GM18508 (cell line): Measurements from ENCODE around the gene TENT4A.
"Not testable (repeated sequence)": the region's sequence is repeated elsewhere in the genome, so short reads cannot be mapped to it uniquely, and the experiment has no call there.

ENCODE experiments used
- ATAC-seq: cut with Tn5 transposase; IDR thresholded peaks from one replicate; pipeline ENCODE4 v1.9.1; 2021; ENCODE audit warnings: moderate number of reproducible peaks; ENCODE audit not compliant: insufficient read depth, unreplicated experiment

TENT4A gene

DNA sequence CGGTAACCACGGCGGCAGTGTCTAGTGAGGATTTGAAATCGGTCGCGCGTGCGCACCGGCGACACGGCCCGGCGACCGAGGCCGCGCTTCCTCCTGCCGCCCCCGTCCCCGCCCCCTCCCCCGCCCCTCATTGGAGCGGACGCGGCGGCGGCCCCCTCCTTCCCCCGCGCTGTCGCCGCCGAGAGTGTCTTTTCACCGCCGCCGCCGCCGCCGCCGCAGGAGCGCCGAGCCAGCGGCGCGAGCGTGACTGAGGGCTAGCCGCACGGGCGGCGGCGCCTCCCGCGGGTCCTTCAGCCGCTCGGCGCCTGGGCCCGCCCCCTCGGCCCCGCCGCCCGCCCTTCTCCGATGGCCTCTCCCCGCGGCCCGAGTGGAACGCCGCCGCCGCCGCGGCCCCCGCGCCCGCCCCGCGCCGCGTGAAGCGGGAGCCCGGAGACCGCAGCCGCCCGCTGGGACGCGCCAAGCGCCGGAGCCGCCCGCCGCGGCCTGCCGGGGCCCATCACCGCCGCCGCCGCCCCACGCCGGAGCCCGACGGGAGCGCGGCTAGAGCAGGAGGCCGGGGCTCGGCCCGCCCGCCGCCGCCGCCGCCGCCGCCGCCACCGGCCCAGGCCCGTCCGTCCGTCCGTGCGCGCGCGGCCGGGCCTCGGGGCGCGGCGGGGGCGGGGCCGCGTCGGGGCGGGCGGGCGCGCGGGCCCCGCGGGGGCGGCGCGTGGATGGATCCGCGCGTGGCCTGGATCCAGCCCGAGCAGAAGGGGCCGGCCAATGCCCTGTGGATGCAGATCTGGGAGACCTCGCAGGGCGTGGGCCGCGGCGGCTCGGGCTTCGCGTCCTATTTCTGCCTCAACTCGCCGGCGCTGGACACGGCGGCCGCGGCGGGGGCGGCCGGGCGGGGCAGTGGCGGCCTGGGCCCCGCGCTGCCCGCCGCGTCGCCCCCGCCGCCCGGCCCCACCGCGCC, at the start of gene TENT4A:
TENT4A (plus strand) TSS at position 159 of the 952 bp plus-strand sequence; CDS start at position 711, 552 bp downstream.
- peak; percentile 2 for ATAC-seq

DNA sequence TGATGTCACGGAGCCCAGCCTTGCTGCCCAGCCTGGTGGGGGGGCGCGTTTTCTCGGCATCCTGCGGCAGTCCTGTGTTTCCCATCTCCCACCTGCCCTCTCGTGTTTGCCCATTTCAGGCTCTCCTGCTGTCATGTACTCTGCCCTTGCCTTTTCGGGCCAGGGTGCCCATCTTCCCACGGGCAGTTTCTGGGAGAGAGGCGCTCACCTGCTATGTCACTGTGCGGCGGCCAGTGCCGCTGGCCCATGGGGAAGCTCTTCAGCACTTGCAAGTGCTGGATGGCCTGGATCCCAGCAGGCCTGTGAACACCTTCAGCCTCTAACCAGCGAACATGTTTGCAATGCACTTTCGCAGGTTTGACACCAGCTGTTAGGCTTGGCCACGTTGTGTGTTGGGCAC, 46.5 kb upstream of the TENT4A start:
- ATAC-seq, result no peak

DNA sequence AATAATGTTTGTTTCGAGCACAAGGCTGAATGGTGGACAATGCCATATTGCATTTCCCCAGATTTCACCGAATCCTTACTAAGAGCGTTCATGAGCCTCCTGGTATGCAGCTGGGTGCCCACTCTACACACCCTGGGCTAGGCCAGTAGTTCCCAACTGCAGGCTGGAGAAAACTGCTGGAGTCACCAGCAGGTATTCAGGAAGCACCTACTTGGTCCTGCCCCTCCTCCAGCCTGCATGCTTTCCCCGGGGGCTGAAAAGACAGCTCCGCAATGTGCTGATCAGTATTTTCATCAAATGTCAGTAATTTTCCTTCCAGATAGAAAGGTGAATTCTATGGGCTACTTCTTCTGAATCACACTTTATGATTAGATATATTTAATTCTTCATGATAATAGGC, 45.6 kb upstream of the TENT4A start:
- ATAC-seq, result no peak

GRCh38 chr5:6668717-6669116, 44.5 kb upstream of the TENT4A start:
- not testable (repeated sequence) for ATAC-seq

- ATAC-seq, result no peak
These were observed 40.2 kb upstream of the TENT4A start for GRCh38 chr5:6673031-6673430.

DNA sequence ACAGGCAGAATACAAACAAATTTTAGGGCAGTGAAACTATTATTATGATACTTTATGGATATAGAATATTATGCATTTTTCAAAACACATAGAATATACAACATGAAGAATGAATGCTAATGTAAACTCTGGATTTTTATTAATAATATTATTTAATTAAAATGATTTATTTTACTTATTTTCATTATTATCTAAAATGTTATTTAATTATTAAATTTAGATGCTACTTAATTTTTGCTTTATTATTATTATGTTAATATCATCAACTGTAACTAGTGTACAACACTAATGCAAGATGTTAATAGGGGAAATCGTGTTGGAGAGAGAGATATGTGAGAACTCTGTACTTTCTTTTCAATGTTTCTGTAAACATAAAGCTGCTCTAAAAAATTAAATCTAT, 39.3 kb upstream of the TENT4A start:
- ATAC-seq, result no peak

- ATAC-seq, result no peak
These were observed 38.8 kb upstream of the TENT4A start for GRCh38 chr5:6674421-6674820.

GRCh38 chr5:6674886-6675285, 38.3 kb upstream of the TENT4A start:
- no peak for ATAC-seq

DNA sequence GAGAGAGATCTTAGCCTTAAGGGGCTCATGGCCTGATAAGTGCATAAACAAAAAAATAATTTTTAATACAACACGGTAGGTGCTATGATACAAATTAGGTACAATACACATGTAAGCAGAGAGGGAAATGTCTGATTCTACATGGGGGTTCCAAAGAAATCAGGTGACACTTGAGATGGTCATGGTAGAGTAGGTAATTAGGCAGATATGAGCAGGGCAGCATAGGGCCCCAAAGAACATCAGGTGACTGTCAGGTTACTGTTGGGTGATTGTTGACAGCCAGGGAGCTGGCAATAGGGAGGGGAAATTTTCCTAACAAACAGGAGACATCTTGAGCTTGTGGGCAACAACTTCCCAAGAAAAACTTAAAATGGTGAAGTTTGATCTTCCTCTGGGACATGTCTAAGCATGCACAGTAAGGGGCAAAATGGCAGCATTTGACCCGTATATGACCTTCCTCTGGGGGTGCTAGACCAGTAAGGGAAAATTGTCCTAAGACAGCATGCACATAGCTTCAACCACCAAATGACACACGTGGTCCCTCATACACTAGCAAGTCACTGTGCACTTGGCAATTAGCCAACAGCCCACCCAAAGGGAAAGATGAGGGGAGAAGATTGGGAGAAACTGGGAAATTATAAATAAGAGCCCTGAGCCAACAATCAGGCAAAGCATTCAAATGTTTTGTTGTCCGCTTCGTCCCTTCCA, 37.3 kb upstream of the TENT4A start:
- ATAC-seq, result no peak

DNA sequence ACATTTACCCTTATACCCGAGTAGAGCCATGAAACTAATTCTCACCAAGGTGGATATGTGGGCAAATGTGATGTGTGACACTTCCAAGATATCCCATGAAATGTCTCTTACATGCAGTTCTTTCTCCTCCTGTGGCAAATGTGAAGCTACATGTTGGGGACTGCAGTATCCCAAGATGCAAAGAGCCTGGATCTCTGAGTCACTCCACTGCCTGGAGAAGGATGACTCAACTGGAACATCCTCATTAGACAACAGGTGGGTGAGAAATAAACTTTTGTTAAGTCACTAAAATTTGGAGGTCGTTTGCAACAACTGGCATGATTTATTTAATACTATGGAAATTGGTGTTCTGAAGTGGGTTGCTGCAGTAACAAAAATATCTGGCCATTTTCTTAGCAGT, 36.5 kb upstream of the TENT4A start:
- no peak for ATAC-seq

- no peak for ATAC-seq
These were observed 34.8 kb upstream of the TENT4A start for GRCh38 chr5:6678385-6678784.

- no peak for ATAC-seq
These were observed 32.3 kb upstream of the TENT4A start for GRCh38 chr5:6680922-6681321.

DNA sequence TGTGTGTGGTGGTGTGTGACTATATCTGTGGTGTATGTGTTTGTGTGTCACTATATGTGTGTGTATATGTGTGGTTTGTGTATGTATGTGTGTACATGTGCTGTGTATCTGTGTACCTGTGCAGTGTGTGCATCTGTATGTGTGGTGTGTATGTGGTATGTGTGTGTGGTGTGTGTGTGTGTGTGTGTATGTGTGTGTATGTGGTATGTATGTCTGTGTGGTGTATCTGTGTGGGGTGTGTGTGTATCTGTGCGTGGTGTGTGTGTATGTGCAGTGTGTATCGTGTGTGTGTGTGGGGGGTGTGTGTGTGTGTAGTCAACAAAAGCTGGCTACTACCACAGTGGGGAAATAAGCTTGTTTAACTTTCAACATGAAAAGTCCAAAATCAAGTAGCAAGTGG, 31.6 kb upstream of the TENT4A start:
- ATAC-seq, result no peak

- ATAC-seq, result no peak
These were observed 31.0 kb upstream of the TENT4A start for GRCh38 chr5:6682239-6682638.

DNA sequence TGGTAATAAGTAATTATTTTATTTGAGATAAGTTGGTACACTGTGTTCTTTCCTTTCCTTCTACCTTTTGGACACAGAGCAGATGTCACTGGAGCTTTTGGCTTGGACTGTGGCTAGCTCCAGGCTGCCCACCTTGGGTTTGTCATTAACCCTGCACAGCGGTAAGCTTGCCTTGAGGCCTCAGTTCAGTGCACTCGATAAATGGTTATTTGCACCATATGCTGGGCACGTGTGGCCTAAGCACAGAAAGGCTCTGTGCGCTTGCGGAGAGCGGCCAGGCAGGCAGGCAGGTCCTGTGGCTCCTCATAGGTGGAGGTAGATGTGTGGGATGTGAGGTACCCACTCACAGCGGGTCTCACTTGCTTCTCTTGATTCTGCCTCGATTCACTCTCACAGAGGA, 30.0 kb upstream of the TENT4A start:
- ATAC-seq, result no peak

DNA sequence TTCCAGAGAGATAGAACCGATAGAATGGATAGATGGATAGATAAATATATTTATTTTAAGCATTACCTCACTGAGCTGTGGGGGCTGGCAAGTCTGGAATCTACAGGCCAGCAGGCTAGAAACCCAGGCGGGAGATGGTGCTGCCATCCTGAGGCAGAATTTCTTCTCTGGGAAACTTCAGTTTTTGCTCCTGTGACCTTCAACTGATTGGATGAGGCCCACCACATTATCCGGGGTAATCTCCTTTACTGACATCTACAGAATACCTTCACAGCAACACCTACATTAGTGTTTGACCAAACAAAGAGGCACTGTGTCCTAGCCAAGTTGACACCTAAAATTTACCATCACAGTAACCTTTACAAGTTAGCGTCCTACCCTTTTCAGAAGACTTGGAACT, 29.2 kb upstream of the TENT4A start:
- no peak for ATAC-seq

DNA sequence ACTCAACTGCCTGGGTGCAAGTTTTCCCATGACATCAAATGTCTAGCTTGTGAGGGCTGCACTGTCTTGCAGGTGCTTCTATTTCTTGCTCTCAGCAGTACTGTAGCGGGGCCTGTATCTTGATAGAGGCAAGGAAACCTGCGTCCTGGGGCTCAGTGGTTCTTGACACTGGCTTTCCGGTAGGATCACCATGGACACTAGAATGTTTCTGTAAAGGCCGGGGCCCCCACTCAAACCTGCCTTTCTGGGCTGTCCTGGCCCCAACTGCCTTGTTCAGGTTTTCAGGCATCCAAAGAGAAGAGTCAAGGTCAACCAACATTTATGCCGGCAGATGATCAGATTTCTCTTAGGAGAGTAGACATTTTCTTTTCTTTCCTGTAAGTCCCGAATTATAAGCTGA, 26.7 kb upstream of the TENT4A start:
- ATAC-seq, result no peak

- no peak for ATAC-seq
These were observed 26.3 kb upstream of the TENT4A start for GRCh38 chr5:6686915-6687409.

GRCh38 chr5:6687505-6687904, 25.7 kb upstream of the TENT4A start:
- no peak for ATAC-seq

DNA sequence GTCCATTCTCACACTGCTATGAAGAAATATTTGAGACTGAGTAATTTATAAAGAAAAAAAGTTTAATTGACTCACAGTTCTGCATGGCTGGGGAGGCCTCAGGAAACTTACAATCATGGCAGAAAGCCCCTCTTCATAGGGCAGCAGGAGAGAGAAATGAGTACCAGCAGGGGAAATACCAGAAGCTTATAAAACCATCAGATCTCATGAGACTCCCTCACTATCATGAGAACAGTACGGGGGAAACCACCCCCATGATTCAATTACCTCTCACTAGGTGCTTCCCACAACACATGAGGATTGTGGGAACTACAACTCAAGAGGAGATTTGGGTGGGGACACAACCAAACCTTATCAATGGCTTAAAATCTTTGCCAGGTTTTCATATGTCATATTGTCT, 20.3 kb upstream of the TENT4A start:
- ATAC-seq, result no peak

DNA sequence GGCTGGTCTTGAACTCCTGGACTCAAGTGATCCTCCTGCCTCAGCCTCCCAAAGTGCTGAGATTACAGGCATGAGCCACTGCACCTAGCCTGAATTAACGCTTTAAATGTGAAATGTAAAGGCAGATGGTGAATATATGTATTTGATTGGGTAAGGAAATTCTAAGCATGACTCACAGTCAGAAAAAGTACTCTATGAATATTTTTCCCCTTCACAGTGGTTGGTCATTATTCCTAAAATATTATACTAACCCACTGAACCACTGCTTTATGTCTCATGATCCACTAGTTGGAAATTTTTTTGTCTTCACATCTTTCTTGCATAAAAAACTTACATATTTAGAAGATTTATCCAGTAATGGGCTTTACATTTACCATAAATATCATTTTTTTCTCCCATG, 14.5 kb upstream of the TENT4A start:
- no peak for ATAC-seq
